Measurements from ENCODE around the gene USHBP1.

DNA sequence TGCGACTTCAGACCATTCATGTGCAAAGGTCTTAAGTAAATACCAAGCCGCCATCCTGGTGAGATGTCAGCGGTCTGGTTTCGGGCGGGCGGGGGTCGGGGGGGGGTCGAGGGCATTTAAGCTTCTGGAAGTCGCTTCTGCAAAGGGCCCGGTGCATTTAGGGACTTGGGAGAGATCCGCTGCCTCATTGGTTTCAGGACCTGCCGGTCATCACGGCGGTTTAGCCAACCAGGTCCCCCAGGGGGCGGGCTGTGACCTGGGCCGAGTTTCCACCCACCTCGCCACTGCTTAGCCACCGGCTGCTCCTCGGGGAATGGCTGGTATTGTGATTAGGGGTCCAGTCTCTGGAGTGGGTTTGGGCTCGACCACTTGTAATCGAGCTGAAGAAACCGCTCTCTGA lies 24.9 kb upstream of the USHBP1 start:
- TF ChIP-seq POLR2AphosphoS5 (IDR thresholded peaks at IDR 0.05; ENCODE audit: borderline replicate concordance, low read depth, low read length) (no peak), EZH2 (IDR thresholded peaks at IDR 0.05) (no peak)
